Fibroblast of peridontal ligament (primary cell): ENCODE data around the gene ELOA.
A peak's percentile ranks its signal among the peaks of the same experiment; 100 is the strongest.
"Not testable (repeated sequence)": the region's sequence is repeated elsewhere in the genome, so short reads cannot be mapped to it uniquely, and the experiment has no call there.

ENCODE experiments used
- DNase-seq: peaks from one replicate; pipeline ENCODE4 v3.0.0-alpha.2; 2010; ENCODE audit errors: extremely low read depth

ELOA gene

GRCh38 chr1:23801338-23801748, 58.1 kb downstream of the ELOA start:
- DNase-seq, result no peak

GRCh38 chr1:23801876-23802275, 58.6 kb downstream of the ELOA start:
- DNase-seq, result no peak

GRCh38 chr1:23802809-23803342, 59.6 kb downstream of the ELOA start:
- DNase-seq, result not testable (repeated sequence)

- DNase-seq, result no peak
Measured at GRCh38 chr1:23803674-23804073, 60.4 kb downstream of the ELOA start.

GRCh38 chr1:23804183-23804835, 61.0 kb downstream of the ELOA start:
- no peak for DNase-seq

GRCh38 chr1:23805025-23805424, 61.8 kb downstream of the ELOA start:
- DNase-seq, result no peak

- DNase-seq, result no peak
Measured at GRCh38 chr1:23806280-23806679, 63.0 kb downstream of the ELOA start.

- DNase-seq, result no peak
Measured at GRCh38 chr1:23807453-23807852, 64.2 kb downstream of the ELOA start.

- DNase-seq, result peak; percentile 52
Measured at GRCh38 chr1:23809751-23810171, 66.5 kb downstream of the ELOA start.

- peak; percentile 31 for DNase-seq
Measured at GRCh38 chr1:23810818-23811540, 67.7 kb downstream of the ELOA start.
